ENCODE measurements around the gene SMARCB1. TPM values are rescaled to one million over a fixed set of nuclear protein-coding genes. Genes with fewer than 3 reads are reported as not detected.

The SMARCB1 gene
- total and polyA plus RNA-seq, 4 donors = 39.2 to 69.6 (median 47.8) TPM

DNA sequence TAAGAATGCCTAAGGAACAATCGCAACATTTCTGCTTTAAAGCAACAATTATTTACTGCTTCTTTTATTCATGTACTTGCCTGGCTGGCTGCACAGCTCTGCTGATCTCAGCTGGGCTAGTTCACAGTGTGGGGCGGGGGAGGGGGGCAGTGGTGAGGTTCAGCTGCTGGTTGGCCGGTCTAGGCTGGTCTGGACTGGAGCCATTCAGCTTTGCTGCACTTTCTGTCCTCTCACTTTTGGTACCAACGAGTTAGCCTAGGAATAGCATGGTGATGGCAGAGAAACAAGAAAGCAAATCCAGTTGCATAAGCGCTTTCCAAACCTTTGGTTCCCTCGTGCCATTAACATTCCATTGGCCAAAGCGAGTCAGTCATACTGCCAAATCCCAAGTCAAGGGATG is 91.5 kb downstream of the SMARCB1 start:
- no peak overlapping the region for H3K27ac ChIP-seq (ENCODE audit: low read depth in 1 of 2, low read length in 1 of 2)
- H3K4me3 ChIP-seq = no peak overlapping the region
- no peak overlapping the region for H3K9ac ChIP-seq (ENCODE audit: insufficient read depth in 1 of 2, low read length in 2 of 2)
- WGBS, 2 donors = 91 to 93% methylated on average over 7 of the region's 7 CpGs
- DNase-seq (peak; percentile 25 to 62 (median 45)), ATAC-seq (ENCODE audit: insufficient read depth, low FRiP score) (no peak)
- no peaks in the 10 kb centered on the region for H3K27me3 ChIP-seq (ENCODE audit: control insufficient read depth in 3 of 3, insufficient read depth in 3 of 3, low read length in 2 of 3)
- no peaks in the 10 kb centered on the region for H3K4me1 ChIP-seq (ENCODE audit: control insufficient read depth in 5 of 5, insufficient read depth in 5 of 5, low read length in 5 of 5)
- TF ChIP-seq, protein P1, sequence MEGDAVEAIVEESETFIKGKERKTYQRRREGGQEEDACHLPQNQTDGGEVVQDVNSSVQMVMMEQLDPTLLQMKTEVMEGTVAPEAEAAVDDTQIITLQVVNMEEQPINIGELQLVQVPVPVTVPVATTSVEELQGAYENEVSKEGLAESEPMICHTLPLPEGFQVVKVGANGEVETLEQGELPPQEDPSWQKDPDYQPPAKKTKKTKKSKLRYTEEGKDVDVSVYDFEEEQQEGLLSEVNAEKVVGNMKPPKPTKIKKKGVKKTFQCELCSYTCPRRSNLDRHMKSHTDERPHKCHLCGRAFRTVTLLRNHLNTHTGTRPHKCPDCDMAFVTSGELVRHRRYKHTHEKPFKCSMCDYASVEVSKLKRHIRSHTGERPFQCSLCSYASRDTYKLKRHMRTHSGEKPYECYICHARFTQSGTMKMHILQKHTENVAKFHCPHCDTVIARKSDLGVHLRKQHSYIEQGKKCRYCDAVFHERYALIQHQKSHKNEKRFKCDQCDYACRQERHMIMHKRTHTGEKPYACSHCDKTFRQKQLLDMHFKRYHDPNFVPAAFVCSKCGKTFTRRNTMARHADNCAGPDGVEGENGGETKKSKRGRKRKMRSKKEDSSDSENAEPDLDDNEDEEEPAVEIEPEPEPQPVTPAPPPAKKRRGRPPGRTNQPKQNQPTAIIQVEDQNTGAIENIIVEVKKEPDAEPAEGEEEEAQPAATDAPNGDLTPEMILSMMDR (IDR thresholded peaks at IDR 0.05; ENCODE audit: control extremely low read depth, extremely low read depth) = no peak
- no peaks in the 10 kb centered on the region for H3K9me3 ChIP-seq (ENCODE audit: control insufficient read depth in 4 of 4, insufficient read depth in 3 of 4, low read length in 3 of 4)
- peaks cover 0 to 13% (median 8%) of the 10 kb centered on the region in 4 donors for H3K36me3 ChIP-seq (ENCODE audit: control insufficient read depth in 4 of 4, insufficient read depth in 4 of 4, low read length in 4 of 4)

DNA sequence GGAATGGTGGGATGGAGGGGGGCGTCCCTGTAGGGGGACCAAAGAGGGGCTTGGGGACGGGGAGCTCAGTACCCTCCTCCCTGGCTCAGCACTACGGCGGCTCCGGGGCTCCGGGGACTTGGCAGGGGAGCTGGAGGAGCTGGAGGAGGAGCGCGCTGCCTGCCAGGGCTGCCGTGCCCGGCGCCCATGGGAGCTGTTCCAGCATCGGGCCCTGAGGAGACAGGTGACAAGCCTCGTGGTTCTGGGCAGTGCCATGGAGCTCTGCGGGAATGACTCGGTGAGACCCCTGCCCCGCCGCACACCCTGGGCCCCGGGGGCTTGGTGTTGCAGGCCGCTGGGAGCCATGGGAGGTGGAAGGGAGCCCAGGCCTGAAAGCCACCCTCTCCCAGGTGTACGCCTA is 95.6 kb downstream of the SMARCB1 start:
- TF ChIP-seq, protein P1 (IDR thresholded peaks at IDR 0.05; ENCODE audit: control extremely low read depth, extremely low read depth) = no peak
- Histone ChIP-seq H3K36me3 (ENCODE audit: control insufficient read depth in 4 of 4, insufficient read depth in 4 of 4, low read length in 4 of 4) (peaks cover 0 to 7% (median 3%) of the 10 kb centered on the region in 4 donors), H3K4me1 (ENCODE audit: control insufficient read depth in 5 of 5, insufficient read depth in 5 of 5, low read length in 5 of 5) (no peaks in the 10 kb centered on the region), H3K4me3 (no peak overlapping the region), H3K27ac (ENCODE audit: low read depth in 1 of 2, low read length in 1 of 2) (no peak overlapping the region), H3K27me3 (ENCODE audit: control insufficient read depth in 3 of 3, insufficient read depth in 3 of 3, low read length in 2 of 3) (no peaks in the 10 kb centered on the region), H3K9me3 (ENCODE audit: control insufficient read depth in 4 of 4, insufficient read depth in 3 of 4, low read length in 3 of 4) (no peaks in the 10 kb centered on the region), H3K9ac (ENCODE audit: insufficient read depth in 1 of 2, low read length in 2 of 2) (no peak overlapping the region)
- 89 to 95% methylated on average over 20 of the region's 20 CpGs for WGBS, 2 donors
- no peak for DNase-seq
- ATAC-seq (ENCODE audit: insufficient read depth, low FRiP score) = no peak

DNA sequence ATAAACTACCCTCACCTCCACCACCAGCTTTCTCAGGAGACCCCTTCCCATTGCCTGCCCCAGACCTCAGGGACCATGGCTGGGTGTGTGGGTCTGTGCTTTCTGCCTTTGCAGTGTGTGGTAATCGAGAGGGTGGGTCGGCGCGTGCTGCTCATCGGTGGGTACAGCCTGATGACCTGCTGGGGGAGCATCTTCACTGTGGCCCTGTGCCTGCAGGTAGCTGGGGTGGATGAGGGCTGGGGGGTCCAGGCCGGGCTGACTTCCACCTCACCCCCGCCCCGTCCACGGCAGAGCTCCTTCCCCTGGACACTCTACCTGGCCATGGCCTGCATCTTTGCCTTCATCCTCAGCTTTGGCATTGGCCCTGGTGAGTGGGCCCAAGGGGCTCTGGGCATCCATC is 96.9 kb downstream of the SMARCB1 start:
- ATAC-seq (ENCODE audit: insufficient read depth, low FRiP score) (no peak), DNase-seq (no peak)
- no peaks in the 10 kb centered on the region for H3K9me3 ChIP-seq (ENCODE audit: control insufficient read depth in 4 of 4, insufficient read depth in 3 of 4, low read length in 3 of 4)
- no peaks in the 10 kb centered on the region for H3K4me1 ChIP-seq (ENCODE audit: control insufficient read depth in 5 of 5, insufficient read depth in 5 of 5, low read length in 5 of 5)
- no peak overlapping the region for H3K9ac ChIP-seq (ENCODE audit: insufficient read depth in 1 of 2, low read length in 2 of 2)
- no peaks in the 10 kb centered on the region for H3K27me3 ChIP-seq (ENCODE audit: control insufficient read depth in 3 of 3, insufficient read depth in 3 of 3, low read length in 2 of 3)
- no peak overlapping the region for H3K27ac ChIP-seq (ENCODE audit: low read depth in 1 of 2, low read length in 1 of 2)
- 94 to 96% methylated on average over 9 of the region's 9 CpGs for whole genome bisulfite sequencing, 2 donors
- TF ChIP-seq, protein P1 (IDR thresholded peaks at IDR 0.05; ENCODE audit: control extremely low read depth, extremely low read depth) = no peak
- peaks cover 0 to 6% (median 2%) of the 10 kb centered on the region in 4 donors for H3K36me3 ChIP-seq (ENCODE audit: control insufficient read depth in 4 of 4, insufficient read depth in 4 of 4, low read length in 4 of 4)
- H3K4me3 ChIP-seq = no peak overlapping the region

DNA sequence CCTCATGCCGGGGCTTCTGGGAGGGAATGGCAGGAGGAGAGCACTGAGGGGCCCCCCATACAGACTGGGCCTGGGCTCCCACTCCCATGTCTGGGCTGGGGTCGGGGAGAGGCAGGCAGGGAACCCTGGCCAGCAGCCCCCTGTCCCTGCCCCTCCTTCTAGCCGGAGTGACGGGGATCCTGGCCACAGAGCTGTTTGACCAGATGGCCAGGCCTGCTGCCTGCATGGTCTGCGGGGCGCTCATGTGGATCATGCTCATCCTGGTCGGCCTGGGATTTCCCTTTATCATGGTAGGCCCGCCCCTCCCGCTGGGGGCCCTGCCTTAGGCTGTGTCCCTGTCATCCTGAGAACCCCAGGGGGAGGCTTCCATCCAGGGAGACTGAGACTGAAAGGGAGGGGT is 97.4 kb downstream of the SMARCB1 start:
- Histone ChIP-seq H3K9ac (ENCODE audit: insufficient read depth in 1 of 2, low read length in 2 of 2) (no peak overlapping the region), H3K9me3 (ENCODE audit: control insufficient read depth in 4 of 4, insufficient read depth in 3 of 4, low read length in 3 of 4) (no peaks in the 10 kb centered on the region), H3K4me3 (no peak overlapping the region), H3K27ac (ENCODE audit: low read depth in 1 of 2, low read length in 1 of 2) (no peak overlapping the region), H3K36me3 (ENCODE audit: control insufficient read depth in 4 of 4, insufficient read depth in 4 of 4, low read length in 4 of 4) (peaks cover 0 to 8% (median 2%) of the 10 kb centered on the region in 4 donors), H3K27me3 (ENCODE audit: control insufficient read depth in 3 of 3, insufficient read depth in 3 of 3, low read length in 2 of 3) (no peaks in the 10 kb centered on the region), H3K4me1 (ENCODE audit: control insufficient read depth in 5 of 5, insufficient read depth in 5 of 5, low read length in 5 of 5) (no peaks in the 10 kb centered on the region)
- 94 to 97% methylated on average over 9 of the region's 9 CpGs for WGBS, 2 donors
- ATAC-seq (ENCODE audit: insufficient read depth, low FRiP score) = no peak
- TF ChIP-seq, protein P1 (IDR thresholded peaks at IDR 0.05; ENCODE audit: control extremely low read depth, extremely low read depth) = no peak
- no peak for DNase-seq

Measured in lung (tissue), 12 donors.